GM10248 (cell line): ENCODE data around the gene ARHGEF10L.
"Not testable (repeated sequence)": the region's sequence is repeated elsewhere in the genome, so short reads cannot be mapped to it uniquely, and the experiment has no call there.

Source experiments
- CTCF ChIA-PET: fragments of 300-600 bp; sonication (Branson Sonifier 250); formaldehyde crosslinking; extraction: SDS; loops from one replicate; lab custom pipeline; 2021; ENCODE audit warnings: antibody characterized with exemption; lab: Yijun Ruan, JAX
- POLR2A ChIA-PET: fragments of 350-650 bp; sonication (Branson Sonifier 250); formaldehyde crosslinking; extraction: SDS; loops from one replicate; lab custom pipeline; 2020; ENCODE audit warnings: antibody characterized with exemption; lab: Yijun Ruan, JAX
- DNase-seq: peaks from one replicate; pipeline ENCODE4 v3.0.0; 2012; ENCODE audit errors: extremely low spot score
- CTCF ChIP-seq: IDR thresholded peaks from 2 replicates; pipeline ENCODE4 v1.5.1; 2012; ENCODE audit warnings: mild to moderate bottlenecking, low read depth; ENCODE audit errors: extremely low read depth, missing control alignments, control extremely low read depth

ARHGEF10L gene

DNA sequence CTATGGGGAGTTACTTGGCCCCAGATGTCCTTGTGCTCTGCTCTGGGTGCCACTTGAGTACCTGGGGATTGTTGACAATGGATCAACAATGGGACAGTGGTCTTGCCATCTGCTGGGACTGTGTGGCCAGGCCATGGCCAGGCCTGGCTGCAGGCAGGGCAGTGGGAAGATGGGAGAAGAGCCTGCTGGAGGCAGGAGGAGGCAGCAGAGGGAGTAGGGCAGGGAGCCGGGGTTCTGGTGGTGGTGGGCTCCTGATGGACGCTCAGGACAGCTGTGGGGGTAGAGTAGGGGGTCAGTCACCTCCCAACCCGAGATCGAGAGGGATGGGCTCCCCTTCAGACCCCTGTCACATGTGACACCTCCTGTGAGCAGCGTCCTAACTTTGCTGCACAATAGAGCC is 81.0 kb downstream of the ARHGEF10L start:
- ChIA-PET POLR2A (no interaction called here), CTCF (interaction anchor here (2.3 kb wide), 2 partner anchors 14 to 126 kb away, joined by 7 to 8 read pairs; no protein-coding TSS in a partner anchor)
- DNase-seq = no peak
- TF ChIP-seq CTCF = no peak

GRCh38 chr1:17621691-17622090 is 82.2 kb downstream of the ARHGEF10L start:
- no peak for TF ChIP-seq CTCF
- ChIA-PET CTCF (interaction anchor here (1.3 kb wide), 1 partner anchor 33 kb away, joined by 3 read pairs; no protein-coding TSS in a partner anchor), POLR2A (no interaction called here)
- no peak for DNase-seq

- CTCF ChIA-PET = interaction anchor here (2.1 kb wide), 1 partner anchor 128 kb away, joined by 6 read pairs; no protein-coding TSS in a partner anchor
Observed at GRCh38 chr1:17622823-17623222, 83.3 kb downstream of the ARHGEF10L start.

DNA sequence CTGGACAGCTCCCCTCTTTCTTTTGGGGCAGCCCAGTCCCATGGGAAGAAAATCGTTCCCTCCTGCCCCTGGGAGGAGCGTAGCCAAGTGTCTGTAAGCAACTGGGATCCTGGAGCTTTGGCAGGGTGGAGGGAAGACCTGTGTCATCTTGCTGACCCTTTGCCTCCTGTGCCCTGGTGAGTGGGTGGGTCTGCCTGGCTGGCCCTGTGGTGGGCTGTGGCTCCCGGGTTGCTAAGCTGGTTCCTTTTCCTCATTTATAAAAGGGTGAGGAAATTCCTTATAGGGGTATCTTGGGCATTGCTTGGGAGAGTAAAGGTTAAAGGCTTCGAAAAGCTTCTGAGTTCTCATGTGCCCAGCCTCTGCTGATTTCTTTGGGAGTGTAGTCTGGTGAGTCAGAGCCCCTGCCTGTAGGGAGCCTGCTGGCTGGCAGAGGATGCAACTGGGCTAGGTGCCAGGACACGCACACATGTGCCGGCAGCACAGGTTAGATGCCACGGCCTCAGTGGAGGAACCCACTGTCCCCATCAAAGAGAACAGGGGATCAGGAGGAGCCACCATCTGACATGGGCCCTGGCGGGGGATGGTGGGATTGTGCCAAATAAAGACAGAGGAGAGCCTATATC is 85.2 kb downstream of the ARHGEF10L start:
- no peak for TF ChIP-seq CTCF
- ChIA-PET POLR2A (no interaction called here), CTCF (interaction anchor here (1.4 to 2.1 kb wide), 3 partner anchors 36 to 130 kb away, joined by 3 to 6 read pairs (median 5); no protein-coding TSS in a partner anchor)
- DNase-seq = no peak

More at GRCh38 chr1:17622823-17623222, 83.3 kb downstream of the ARHGEF10L start:
- TF ChIP-seq CTCF = no peak
- no peak for DNase-seq
- POLR2A ChIA-PET = no interaction called here

DNA sequence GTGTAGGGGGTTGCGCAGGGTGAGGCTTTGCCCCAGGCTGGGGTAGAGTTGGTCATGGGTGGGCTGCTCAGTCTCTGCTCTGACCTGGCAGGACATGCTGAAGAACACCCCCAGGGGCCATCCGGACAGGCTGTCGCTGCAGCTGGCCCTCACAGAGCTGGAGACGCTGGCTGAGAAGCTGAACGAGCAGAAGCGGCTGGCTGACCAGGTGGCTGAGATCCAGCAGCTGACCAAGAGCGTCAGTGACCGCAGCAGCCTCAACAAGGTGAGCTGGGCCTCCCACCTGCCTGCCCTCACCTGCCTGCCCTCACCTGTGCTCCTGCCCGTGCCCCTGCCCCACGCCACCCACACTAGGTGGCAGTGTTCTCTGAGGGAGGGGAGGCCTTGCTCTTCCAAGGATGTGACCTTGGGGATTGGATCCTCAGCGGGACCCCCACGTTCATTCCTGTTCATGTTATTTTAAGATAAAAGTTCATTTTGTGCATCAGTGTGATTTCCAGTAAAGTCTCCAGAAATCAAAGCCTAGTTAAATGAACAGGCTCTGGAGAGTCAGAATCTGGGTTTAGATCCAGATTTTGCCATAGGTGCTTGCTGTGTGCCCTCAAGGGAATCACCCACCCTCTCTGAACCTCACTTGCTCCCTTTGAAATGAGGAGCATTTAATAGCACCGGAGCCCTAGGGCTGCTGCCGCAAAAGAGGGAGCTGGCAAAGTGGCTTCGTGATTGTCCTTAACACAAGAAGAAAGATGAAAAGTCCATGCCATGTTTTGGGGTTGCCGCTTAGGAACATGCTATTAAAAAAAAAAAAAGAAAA is 87.9 kb downstream of the ARHGEF10L start:
- CTCF ChIA-PET = no interaction called here
- POLR2A ChIA-PET = no interaction called here
- no peak for DNase-seq
- no peak for TF ChIP-seq CTCF

GRCh38 chr1:17629046-17629445 is 89.5 kb downstream of the ARHGEF10L start:
- CTCF ChIA-PET, POLR2A ChIA-PET, DNase-seq: not testable (repeated sequence)

DNA sequence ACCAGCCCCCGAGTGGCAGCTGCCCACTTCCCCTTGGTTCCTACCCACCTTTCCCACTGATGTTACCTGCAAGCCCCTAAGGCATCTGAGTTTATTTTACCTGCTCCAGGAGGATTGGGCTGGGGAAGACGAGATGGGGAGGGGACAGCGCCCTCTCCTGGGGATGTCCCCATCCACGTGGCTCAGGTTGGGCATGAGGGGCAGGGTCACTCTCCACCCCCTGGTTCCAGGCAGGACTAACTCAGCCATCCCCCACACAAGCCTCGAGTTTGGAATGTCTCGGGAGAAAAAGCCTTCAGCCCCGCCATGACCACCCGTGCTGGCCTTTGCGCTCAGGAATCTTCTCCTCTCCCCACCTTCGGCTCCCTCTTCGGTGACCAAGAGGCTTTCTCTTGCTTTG is 90.0 kb downstream of the ARHGEF10L start:
- ChIA-PET POLR2A (no interaction called here), CTCF (no interaction called here)
- DNase-seq = no peak
- no peak for TF ChIP-seq CTCF
